ENCODE measurements around the gene CGNL1.
A peak's percentile ranks its signal among the peaks of the same experiment; 100 is the strongest.

Gene CGNL1

DNA sequence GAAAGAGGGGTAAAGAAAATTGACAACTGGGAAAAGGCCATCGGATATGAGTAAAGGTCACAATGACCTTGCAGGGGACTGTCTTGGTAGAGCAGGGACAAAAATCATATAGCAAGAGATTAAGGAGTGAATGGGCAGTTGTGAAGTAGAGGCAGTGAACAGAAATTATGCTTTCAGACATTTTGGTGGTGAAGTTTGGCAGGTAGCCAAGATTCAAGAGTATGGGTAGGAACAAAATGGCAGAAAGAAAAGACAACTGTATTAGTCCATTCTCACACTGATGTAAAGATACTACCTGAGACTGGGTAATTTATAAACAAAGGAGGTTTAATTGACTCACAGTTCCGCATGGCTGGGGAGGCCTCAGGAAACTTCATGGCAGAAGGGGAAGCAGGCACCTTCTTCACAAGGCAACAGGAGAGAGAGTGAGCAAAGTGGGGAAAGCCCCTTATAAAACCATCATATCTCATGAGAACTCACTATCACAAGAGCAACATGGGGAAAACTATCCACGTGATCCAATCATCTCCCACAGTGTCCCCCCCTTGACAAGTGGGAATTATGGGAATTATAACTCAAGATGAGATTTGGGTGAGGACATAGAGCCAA is 84.0 kb downstream of the CGNL1 start:
- no peak for DNase-seq (ENCODE audit: low read depth)

DNA sequence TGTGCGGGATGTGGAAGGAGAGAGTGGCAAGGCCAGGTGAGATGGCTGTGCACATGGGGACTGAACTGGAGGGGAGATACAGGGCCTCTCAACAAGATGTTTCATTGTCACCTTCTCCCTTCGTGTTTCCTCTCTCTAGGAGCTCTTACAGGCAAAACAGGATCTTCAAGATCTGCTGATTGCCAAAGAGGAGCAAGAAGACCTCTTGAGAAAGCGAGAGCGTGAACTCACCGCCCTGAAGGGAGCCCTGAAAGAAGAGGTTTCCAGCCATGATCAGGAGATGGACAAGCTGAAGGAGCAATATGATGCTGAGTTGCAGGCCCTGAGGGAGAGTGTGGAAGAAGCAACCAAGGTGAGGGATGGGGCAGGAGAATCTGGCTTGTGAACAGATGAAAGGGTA is 85.2 kb downstream of the CGNL1 start:
- DNase-seq (ENCODE audit: low read depth): no peak

DNA sequence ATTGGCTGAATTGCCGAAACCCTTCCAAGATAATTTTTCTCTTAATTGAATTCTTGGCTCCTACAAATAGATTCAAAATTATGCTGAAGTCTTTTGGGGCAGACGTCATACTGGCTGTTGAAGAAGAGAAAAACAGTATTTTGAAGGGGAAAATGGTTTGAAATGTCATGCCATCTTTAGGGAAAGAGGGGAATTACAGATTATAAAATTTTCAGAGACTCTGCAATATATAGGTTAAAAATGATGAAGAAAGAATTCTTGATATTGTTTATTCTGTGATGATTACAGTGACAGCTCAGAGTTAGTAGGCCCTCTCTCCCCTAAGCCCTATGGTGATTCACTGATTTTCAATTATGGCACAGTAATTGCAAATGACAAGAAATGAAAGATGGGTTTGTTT is 86.1 kb downstream of the CGNL1 start:
- DNase-seq (ENCODE audit: low read depth): no peak

DNA sequence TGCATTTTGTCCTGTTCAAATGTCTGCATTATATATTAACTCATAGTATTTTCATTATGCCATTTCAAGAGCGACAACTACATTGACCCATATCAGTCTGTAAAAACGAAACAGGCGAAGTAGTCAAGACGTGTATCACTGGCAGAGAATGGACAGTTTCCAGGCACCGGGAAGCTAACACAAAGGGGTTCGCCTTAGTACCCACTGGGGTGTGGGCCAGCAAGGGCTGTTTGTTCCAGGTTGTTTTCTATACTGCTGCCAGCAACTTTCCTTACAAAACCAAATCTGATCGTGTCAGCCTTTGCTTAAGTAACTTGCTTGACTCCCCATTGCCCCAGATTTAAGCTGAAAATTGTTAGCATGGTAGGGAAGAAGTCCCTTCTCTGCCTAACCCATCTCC is 87.1 kb downstream of the CGNL1 start:
- no peak for DNase-seq (ENCODE audit: low read depth)

DNA sequence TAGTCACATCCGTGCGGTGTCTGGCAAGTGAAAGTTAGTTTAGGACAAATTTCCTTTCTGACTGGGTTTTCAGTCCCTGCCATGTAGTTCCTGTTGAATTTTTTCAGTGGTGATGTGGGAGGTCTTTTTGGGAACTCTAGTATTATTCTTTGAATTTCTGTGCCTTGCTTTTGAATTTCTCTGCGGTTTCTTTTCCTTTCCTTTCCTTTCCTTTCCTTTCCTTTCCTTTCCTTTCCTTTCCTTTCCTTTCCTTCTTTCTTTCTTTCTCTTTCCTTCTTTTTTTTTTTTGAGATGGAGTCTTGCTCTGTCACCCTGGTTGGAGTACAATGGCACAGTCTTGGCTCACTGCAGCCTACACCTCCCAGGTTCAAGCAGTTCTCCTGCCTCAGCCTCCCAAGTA is 88.2 kb downstream of the CGNL1 start:
- DNase-seq (ENCODE audit: low read depth): no peak

DNA sequence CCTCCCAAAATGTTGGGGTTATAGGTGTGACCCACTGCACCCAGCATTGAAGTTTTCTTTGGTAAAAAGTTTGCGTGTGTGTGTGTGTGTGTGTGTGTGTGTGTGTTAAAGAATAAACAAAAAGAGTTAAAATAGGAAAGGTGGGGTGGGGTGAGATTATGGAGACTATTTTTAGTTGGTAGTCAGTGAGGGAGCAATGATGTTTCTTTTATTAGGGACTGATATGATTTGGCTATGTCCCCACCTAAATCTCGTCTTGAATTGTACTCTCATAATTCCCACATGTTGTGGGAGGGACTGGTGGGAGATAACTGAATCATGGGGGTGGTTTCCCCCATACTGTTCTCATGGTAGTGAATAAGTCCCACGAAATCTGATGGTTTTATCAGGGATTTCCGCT is 92.2 kb downstream of the CGNL1 start:
- no peak for DNase-seq (ENCODE audit: low read depth)

DNA sequence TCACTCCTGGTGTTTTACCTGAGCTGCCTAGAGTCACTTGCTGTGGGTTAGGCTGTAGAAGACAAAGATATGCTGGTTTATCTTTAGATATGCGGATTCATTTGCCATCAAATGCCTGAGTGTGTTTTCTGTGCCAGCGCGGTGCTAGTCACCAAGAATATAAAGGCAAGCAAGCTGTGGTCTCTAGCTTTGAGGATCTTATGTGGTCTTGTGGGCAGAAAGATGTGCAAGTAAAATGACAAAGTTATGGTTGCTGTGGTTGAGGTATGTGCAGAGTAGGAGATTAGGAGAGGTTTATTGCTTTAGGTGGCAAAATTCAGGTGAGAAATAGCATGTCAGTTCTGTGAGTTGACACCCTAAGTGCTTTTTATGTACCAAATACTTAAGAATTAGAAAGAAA is 94.2 kb downstream of the CGNL1 start:
- no peak for DNase-seq (ENCODE audit: low read depth)

DNA sequence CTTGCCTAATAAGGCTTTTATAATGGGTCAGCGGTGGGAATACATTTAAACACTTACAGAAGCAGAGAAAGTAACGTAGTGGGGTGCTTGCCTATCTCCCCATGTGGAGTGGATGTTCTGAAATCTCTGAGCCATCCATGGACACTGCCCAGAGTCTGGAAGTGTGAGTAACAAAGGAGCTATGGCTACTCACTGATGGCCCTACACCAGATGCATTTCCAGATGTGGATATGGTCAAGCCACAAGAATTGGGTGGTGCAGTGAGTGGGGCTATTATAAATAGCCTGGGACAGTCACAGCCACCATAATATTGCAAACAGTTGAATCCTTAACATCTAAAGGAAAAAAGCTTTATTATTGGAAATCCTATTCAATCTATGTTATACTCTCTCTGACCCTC is 96.6 kb downstream of the CGNL1 start:
- DNase-seq (ENCODE audit: low read depth): no peak

DNA sequence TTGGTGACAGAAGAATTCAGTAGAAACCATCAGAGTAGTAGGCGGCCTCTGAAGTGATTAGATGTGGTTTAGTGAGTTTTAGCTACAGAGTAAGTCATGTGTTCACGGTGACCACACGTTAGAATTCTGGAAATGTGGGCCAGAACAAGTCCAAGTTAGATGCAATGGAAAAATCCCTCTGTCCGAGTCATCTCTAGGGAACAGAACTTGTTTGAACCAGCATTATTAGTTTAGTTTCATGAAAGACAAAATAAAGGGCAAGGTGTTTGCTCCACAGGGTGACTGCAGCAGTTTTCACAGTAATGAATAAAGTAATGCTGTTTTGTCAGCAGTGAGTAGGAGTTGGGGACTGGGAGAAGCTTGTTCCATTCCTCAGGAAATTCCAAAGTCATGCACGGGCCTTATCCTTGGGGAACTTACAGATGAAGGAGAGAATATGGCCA is 100.2 kb downstream of the CGNL1 start:
- peak; percentile 39 for DNase-seq (ENCODE audit: low read depth)

DNA sequence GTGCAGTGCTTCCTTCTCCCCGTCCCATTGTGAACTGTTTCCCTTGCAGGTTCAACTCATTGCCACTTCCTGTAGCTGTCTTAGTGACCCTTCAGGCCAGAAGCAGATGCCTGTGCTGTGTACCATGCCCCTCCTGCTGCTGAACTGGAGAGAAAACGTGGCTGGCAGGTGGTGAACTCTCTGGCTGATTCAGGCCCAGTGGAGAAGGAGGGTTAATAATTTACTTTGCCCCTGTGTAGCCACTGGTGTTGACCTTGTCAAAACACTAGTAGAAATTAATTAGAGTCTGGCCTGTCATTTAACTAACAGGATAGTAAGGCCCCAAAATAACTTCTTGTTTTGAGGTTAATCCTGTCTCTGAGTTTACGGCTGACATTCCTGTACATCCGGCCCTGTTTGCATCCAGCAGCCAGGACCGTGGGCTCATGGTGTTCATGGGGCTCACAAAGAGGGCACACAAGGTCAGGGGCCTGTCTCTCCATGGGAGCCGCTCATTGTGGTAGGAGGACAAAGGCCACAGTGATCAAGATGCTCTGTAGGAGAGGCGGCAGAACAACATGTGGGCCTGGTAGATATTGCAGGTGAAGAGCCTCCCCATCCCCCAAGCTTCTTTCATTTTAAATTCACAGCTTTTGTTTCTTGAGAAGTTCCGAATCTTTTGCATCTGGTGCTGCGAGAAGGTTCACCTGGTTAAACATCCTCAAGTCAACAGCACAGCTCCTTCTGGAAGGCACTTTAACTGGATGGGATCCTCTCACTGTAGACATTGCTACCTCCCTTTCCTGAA is 101.6 kb downstream of the CGNL1 start:
- no peak for DNase-seq (ENCODE audit: low read depth)

DNA sequence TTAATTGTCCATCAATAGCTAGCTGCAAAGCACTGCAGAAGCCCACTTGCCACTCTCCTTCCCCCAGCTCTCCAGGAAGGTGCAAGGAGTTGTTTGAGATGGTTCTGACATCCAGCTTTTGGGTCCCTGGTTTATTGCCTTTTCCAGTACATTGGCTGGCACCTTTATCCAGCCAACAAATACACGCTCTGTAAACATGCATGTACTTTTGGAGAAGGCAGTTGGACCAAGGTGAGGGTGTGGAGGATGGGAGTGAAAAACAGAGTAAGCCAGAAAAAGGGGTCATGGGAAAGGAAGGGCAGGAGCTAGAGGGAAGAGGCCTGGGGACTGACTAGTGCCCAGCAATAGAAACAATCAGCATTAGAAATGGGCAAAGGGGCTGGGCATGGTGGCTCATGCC is 102.7 kb downstream of the CGNL1 start:
- DNase-seq (ENCODE audit: low read depth): no peak

DNA sequence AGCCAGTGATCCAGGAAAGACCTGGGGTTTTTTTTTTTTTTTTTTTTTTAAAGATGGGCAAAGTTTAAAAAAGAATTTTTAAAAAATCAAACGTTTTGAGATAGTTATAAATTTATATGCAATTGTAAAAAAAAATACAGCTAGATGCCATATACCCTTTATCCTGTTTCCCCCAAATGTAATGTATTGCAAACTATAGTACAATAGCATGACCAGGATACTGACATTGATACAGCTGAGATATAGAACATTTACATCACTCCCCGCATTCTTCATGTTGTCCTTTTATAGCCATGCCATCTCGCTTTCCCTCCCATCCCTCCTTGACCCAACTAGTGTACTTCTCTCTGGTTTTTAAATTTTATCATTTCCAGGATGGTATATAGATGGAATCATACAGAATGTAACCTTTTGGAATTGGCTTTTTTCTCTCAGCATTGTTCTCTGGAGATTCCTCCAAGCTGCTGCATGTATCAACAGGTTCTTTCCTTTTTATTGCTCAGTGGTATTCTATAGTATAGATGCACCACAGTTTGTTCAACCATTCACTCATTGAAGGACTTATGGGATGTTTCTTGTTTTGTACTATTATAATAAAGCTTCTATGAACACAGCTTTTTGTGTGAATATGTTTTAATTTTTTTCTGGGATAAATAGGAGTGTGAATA is 104.9 kb downstream of the CGNL1 start:
- DNase-seq (ENCODE audit: low read depth): no peak

DNA sequence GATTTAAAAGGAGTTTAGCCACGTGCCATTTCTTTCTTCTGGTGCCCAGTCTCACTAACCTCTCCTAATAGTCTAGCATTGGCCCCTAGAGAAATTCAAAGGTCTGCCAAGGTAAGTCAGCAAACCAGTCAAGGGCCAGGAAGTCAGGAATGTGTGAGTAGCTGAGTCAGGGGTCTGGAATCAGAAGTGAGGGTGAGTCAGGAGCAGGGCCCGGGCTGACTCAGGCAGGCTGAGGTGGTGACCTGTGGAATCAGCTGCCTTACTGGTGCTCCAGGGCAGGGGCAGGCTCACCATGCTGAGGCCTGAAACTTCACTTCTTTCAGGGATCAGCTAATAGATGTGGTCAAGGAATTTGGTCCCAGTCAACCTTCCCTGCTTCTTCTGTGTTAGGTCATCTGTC is 109.6 kb downstream of the CGNL1 start:
- DNase-seq (ENCODE audit: low read depth): no peak

DNA sequence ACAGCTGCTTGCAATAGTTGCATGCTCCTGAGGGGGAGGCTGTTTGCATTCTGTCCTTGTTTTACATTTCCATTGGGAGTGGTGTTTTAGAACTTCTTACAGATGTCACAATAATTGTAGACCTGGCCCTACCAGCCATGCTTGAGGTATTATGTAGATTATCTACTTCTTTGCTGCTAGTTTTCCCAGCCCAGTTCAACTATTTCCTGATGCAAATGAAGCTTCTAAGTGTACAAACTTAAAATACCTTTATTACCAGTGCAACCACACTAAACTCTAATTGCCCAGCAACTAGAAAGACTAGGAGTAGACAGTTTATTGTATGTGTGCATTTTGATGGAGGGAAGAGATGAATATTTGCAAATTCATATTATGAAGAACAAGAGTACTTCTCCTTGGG is 110.5 kb downstream of the CGNL1 start:
- DNase-seq (ENCODE audit: low read depth): no peak

DNA sequence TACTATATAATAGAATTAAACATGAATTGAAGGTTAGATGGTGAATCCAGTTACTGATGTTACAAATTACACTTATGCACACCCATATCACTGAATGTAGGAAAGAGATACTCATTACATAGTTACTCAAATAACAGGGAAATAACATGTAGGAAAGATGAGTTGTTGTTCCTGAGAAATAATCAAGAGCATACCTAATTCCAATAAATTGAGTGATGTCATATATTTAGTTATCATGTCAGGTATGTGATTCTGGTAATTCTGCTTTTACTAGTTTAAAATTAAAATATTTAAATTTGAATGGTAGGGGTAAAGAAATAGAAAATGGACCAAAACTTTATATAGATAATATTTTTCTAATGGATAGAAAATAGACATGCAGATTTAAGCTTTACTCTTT is 112.8 kb downstream of the CGNL1 start:
- no peak for DNase-seq (ENCODE audit: low read depth)

DNA sequence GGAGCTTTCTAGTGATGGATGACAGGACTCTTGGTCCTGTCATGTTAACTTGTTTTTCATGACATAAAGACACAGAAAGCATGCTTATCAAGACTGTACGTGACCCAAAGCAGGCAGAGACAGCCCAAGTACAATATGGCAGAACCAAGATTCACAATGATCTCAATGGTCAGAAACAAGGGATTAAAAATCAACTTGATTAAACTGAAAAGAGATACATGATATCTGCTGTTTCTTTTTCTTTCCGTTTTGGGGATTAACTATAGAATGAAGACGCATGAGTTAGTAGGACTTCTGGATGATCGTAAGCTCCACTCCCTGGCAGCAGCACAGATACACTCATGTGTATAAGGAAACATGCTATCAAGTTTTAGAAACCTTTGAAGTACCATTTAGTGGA is 117.0 kb downstream of the CGNL1 start:
- DNase-seq (ENCODE audit: low read depth): no peak

DNA sequence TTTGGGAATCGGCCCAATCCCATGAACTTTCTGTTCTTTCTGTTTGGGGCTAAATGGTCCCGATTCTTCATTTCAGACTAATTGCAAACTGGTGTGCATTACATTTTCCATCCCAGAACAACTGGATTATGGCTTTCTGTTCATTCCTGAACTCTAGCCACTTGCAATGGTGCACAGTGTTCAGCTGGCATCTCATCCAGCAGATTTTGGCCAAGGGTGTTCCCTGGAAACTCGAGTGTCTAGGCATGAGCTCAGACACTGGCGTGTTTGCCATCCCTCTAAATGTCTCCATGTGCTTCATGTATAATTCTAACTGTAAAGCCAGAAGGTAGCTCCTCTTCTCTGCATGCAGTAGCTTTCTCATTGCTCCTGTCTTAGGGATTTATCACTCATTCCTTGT is 118.3 kb downstream of the CGNL1 start:
- DNase-seq (ENCODE audit: low read depth): peak; percentile 72

DNA sequence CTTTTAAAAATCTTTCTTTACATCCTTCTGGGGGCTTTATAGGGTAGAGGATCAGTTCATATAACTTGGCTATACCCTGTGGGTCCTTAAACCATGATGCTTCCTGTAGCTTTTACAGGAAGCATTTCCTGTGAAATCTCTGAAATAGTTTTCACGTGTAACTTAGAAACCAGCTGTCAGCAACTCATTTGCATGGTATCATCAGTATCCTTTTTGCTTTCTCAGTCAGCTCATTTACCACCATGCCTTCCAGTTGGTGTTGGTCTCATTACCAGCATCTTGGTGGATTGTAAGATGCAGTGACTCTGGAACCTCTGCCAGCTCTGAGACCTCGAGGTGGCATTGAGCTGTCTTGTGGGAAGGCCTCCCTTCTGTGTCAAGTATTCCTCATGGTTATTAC is 118.7 kb downstream of the CGNL1 start:
- DNase-seq (ENCODE audit: low read depth): no peak

DNA sequence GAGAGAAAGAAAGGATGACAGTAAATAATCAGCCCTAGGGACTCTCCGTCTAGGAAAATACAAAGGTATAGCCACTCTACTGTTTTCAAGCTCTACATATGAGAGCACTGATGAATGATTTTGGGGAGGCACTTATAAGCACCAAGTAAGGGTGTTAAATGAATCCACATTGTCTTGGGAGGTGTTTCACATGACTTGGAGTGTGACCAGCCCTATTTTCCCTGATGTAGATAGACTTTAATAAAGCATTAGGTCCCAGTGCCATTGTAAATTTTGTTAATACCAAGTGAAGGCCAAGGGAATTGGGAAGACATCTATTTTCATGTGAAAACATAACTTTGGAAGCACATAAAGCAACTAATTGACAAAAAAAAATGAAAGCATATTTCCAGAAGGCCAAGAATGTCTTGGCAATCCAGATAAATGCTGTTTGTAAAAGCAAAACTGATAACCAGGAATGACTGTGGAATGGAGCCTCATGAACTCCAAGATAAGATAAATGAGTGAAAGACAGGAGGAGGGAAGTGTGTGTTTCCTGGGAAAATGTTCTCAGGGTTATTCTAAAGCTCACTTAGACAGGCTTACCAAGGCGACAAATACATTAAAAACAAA is 119.4 kb downstream of the CGNL1 start:
- DNase-seq (ENCODE audit: low read depth): no peak

DNA sequence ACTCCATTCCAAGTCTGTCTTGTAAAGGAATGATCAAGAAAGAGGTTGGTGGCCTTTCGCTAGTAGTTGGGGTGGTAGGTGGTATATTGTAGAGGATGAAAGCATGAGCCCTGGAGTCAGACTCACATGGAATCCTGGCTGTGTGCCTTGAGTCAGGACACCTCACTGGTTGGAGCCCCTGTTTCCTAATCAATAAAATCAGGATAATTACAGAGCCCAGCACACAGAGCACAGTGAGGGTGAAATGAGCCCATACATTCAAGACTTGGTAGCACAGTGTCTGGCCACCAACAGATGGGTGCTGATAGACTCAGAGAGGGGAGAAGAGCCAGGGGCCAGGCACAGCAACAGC is 120.3 kb downstream of the CGNL1 start:
- no peak for DNase-seq (ENCODE audit: low read depth)

DNA sequence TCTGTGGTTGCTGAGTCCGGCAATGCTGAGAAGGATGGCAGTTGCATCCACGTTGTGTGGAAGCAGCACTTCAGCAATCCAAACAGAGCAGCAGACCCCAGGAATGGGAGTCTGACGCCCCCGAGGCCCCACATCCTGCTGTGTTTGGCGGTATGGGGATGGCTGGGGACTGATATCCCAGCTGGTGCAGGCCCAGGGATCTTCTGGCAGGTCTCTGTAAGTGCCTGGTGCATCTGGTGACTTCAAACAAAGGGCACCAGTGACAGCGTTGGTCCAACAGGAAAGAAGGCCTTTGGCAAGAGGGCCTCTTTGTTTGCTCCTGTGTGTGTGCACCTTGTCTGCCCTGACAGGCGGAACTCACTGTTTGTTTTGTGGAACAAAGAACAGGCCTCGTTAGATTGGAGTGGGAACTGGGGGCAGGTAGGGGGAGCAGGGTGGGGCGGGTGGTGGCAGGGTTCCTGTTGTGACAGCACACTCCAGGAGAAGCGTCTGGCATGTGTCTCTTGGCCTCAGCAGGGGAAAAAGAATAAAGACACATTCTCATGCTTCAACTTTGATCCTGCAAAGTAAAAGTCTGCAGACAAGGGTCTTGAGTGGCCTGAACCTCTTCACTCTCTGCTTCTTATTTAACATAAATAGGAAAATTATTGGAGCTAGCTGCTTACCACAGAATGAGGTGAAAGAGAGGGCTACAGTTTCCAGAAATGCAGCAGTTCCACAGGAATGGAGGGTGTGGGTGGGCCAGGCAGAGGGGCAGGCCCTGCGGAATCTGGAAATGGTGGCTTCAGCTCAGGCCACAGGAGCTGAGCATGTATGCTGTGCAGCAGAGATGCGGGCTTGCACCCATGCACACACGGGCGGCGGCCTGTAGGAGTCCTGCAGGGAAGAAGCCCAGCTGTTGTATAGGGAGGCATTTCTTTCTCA is 120.9 kb downstream of the CGNL1 start:
- DNase-seq (ENCODE audit: low read depth): no peak

DNA sequence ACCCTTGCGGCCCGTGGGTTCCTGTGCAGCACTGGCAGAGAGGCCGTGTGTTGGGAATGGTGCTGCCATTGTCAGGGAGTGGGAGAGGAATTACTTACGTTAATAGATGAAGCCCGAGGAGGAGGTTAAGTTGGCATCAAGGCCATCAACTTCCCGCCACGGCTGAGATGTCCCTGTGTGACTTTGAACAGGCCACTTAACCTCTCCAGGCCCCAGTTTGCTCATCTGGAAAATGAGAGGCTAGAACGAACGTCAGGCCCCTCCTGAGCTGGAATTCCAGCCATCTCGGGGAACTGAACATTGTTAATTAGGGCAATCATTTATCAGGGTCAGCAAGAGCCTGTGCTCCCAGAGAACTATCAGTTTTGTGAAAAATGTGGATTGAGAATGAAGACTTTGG is 124.0 kb downstream of the CGNL1 start:
- DNase-seq (ENCODE audit: low read depth): no peak
